Ovary (tissue), 9 donors: Measurements from ENCODE around the gene LY6G6D. TPM values are rescaled to one million over a fixed set of nuclear protein-coding genes. Genes with fewer than 3 reads are reported as not detected.
A peak's percentile ranks its signal among the peaks of the same experiment; 100 is the strongest.

ENCODE experiments used
- DNase-seq, 5 donors: peaks; one replicate each; pipeline ENCODE4 v3.0.0-alpha.2; 2019 to 2020
- H3K27ac ChIP-seq, 2 donors: fragments of 200-600 bp; one replicate each; pipeline versions ENCODE4 v1.5.1 to v1.8.0; 2019 to 2022
- H3K27me3 ChIP-seq: fragments of 200-600 bp; one replicate; pipeline ENCODE4 v1.8.0; 2022
- H3K36me3 ChIP-seq: fragments of 200-600 bp; sonication (generic); one replicate; pipeline ENCODE4 v1.5.1; 2019
- H3K4me1 ChIP-seq: one replicate; pipeline ENCODE4 v1.8.1; 2013; ENCODE audit warnings: mild to moderate bottlenecking, moderate library complexity; ENCODE audit not compliant: insufficient read depth
- H3K4me3 ChIP-seq: fragments of 200-600 bp; sonication (generic); one replicate; pipeline ENCODE4 v1.5.1; 2017
- H3K9me3 ChIP-seq, 2 donors: fragments of 200-600 bp in 1 of 2; sonication (generic) in 1 of 2; one replicate each; pipeline versions ENCODE4 v1.5.1 to v1.8.1; 2013 to 2019; ENCODE audit warnings: mild to moderate bottlenecking in 1 of 2, moderate library complexity in 1 of 2
- EP300 ChIP-seq: sonication (generic); formaldehyde crosslinking; IDR thresholded peaks from one replicate; pipeline ENCODE4 v1.6.1; 2017; ENCODE audit warnings: antibody characterized with exemption
- POLR2A ChIP-seq: fragments of 450-650 bp; IDR thresholded peaks from one replicate; pipeline ENCODE4 v1.6.1; 2017; ENCODE audit warnings: antibody characterized with exemption, mild to moderate bottlenecking, moderate library complexity
- WGBS, 3 donors: extraction: QIAGEN DNeasy Blood & Tissue Kit in 1 of 3; methylation state at CpG; one replicate each; pipeline versions ENCODE4 v1.1.5 to v1.1.7; 2013 to 2017; 5-methylcytosine and 5-hydroxymethylcytosine counted together
- intact Hi-C, 4 donors: fragments of 100-400 bp; cut with DNase I; formaldehyde crosslinking; loops; one replicate each; pipeline versions ENCODE4 v1.11.0 to v1.15.1; 2022 to 2023
- polyA plus RNA-seq, 2 donors: library from polyadenylated mRNA; stranded (reverse); fragments of 200-250 nt in 1 of 2; fragments of 350-450 nt in 1 of 2; fragmentation: Illumina TruSeq in 1 of 2; extraction: RNeasy Lipid Tissue Mini Kit (QIAGEN cat#74804) in 1 of 2; gene quantifications; one replicate each; pipeline ENCODE4 v1.2.3, GENCODE V29; 2013 to 2014
- total RNA-seq, 7 donors: library from RNA; depleted of rRNA in 2 of 7; stranded (reverse); fragments of >200 nt in 2 of 7; fragmentation: NEBNext Ultra II Directional in 3 of 7; extraction: Animal tissue kit (Norgen Biotek cat#: 25700) in 3 of 7; gene quantifications; one replicate each; pipeline versions ENCODE4 v1.1.0 to v1.2.4, GENCODE V29; 2016 to 2023
- TF ChIP-seq, protein P1 (sequence below), 3 donors: fragments of 450-650 bp in 2 of 3; fragments of 200-600 bp in 1 of 3; IDR thresholded peaks; one replicate each; pipeline versions ENCODE4 v1.5.1 to v1.8.0; 2016 to 2022; ENCODE audit warnings: antibody characterized with exemption in 3 of 3, mild to moderate bottlenecking in 1 of 3
- donor health status: DM: no; HTN: no; CAD: no; lungs with moderate emphysema.
- donor health status: DM: no; HTN: no; CAD: no.
- donor health status: Bipolar disorder and iron deficiency.
- donor health status: DM: yes; HTN: yes; CAD: no.
- donor health status: DM: no; HTN: no; CAD: no.
- donor health status: DM: yes; HTN: yes; CAD: no.

Gene LY6G6D
- total and polyA plus RNA-seq, 9 donors = not detected

DNA sequence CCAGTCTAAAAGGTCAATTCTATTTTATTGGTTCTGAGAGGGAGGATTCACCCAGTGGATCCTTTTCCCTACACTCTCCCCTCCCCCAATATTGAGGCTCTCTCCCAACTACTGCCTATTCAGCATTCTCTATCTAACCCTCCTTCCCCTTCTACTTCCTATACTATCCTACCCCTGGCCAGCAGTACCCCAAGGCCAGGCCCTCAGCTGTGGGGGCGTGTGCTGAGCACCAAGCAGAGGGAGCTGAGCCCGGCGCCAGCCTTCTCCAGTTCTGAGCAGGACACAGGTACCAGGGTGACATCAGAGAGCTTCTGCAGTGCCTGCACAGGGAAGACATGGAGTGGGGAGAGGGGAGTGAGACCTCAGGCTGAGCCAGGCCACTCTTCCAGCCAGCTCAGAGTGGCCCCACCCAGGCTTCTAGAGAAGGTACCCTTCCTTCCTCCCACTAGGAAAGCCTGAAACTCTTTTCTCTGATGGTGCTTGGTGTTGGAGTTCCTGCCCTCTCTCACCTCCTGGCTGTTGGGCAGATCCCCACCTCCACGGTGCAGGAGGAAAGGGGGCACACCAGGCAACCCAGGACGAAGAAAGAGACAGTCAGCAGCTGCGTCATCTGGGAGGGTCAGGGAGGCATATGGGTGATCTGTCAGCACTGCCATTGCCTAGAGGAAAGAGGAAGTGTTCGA, 12.0 kb downstream of the LY6G6D start:
- Histone ChIP-seq H3K4me3 (no peak overlapping the region), H3K9me3 (no peaks in the 10 kb centered on the region), H3K4me1 (peaks cover 5% of the 10 kb centered on the region), H3K27me3 (no peaks in the 10 kb centered on the region), H3K36me3 (no peaks in the 10 kb centered on the region), H3K27ac (no peak overlapping the region)
- TF ChIP-seq POLR2A = no peak
- TF ChIP-seq, protein P1, sequence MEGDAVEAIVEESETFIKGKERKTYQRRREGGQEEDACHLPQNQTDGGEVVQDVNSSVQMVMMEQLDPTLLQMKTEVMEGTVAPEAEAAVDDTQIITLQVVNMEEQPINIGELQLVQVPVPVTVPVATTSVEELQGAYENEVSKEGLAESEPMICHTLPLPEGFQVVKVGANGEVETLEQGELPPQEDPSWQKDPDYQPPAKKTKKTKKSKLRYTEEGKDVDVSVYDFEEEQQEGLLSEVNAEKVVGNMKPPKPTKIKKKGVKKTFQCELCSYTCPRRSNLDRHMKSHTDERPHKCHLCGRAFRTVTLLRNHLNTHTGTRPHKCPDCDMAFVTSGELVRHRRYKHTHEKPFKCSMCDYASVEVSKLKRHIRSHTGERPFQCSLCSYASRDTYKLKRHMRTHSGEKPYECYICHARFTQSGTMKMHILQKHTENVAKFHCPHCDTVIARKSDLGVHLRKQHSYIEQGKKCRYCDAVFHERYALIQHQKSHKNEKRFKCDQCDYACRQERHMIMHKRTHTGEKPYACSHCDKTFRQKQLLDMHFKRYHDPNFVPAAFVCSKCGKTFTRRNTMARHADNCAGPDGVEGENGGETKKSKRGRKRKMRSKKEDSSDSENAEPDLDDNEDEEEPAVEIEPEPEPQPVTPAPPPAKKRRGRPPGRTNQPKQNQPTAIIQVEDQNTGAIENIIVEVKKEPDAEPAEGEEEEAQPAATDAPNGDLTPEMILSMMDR (IDR thresholded peaks at IDR 0.05) = no peak
- TF ChIP-seq EP300 = no peak
- no peak for DNase-seq
- intact Hi-C loops = loop anchor here in 1 of 4 donors (5.0 to 10.0 kb wide), 3 partner anchors 60 to 458 kb away; partner anchors contain the start of genes AGER, CSNK2B, HSPA1B and LY6G5B
- 69 to 74% (median 73%) methylated on average over 7 of the region's 7 CpGs for whole genome bisulfite sequencing, 3 donors

DNA sequence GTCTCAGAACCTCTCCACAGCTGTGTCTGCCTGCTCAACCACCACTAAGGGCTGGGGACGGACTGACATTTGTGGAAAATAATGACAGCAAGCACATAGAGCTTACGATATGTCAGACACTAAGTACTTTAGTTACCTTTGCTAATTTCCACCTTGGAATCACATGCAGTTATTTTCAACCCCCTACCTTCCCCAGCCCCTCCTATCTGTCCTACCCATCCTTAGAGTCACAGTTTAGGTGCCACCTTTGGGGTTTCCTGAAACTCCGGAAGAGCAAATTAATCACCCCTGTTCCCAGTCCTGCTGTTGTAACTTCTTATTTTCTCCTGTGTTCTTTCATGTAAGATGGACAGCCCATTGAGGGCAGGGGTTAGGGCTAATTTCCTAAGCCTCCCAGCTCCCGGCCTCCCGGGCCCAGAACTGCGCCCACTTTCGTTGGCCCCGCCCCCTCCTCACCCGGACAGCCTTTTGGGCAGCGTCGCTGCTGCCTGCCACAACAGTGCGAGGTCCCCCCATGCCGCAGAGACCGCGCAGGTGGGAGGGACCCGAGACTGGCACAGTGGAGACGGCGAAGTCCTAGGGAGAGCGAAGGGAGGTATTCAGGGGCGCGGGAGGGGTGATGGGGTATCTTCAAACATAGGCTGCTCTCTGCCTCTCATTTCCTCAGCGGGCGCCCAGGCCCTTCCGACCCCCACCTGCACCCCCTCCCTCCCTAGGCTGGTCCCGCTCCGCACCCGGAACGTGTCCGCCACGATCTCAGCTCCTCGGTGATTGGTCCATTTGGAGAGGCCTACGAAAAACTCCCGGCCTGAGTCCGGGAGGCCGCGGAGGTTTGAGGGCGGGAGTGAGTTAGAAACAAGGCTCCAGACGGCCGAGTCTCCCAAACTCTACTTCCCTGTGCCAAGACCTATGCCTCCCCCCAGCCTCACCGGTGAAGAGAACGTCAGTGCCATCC, 12.8 kb downstream of the LY6G6D start:
- 53 to 59% (median 54%) methylated on average over 41 of the region's 41 CpGs for WGBS, 3 donors
- Histone ChIP-seq H3K36me3 (no peaks in the 10 kb centered on the region), H3K9me3 (no peaks in the 10 kb centered on the region), H3K27me3 (no peaks in the 10 kb centered on the region), H3K4me3 (peak overlapping the region; percentile 97), H3K27ac (peak overlapping the region; percentile 93 to 97), H3K4me1 (peaks cover 5% of the 10 kb centered on the region)
- intact Hi-C loops = loop anchor here in 2 of 4 donors (2.0 to 10.0 kb wide), 5 partner anchors 25 to 457 kb away; partner anchors contain the start of genes ABHD16A (in 1 of the 2), AGER (in 1 of the 2), CSNK2B (in 1 of the 2) and HSPA1B (in 1 of the 2)
- DNase-seq = peak in 3 of 5 donors; percentile 25 to 52 (median 49)
- TF ChIP-seq POLR2A = no peak
- TF ChIP-seq, protein P1 (IDR thresholded peaks at IDR 0.05) = no peak
- no peak for TF ChIP-seq EP300

- Histone ChIP-seq H3K27ac (peak within 1 kb of the TSS; percentile 93 to 97), H3K4me1 (peaks cover 6% of the 10 kb centered on the region), H3K4me3 (peak within 1 kb of the TSS; percentile 97), H3K9me3 (no peaks in the 10 kb centered on the region), H3K36me3 (no peaks in the 10 kb centered on the region), H3K27me3 (no peaks in the 10 kb centered on the region)
- intact Hi-C loops = loop anchor here in 2 of 4 donors (2.0 to 10.0 kb wide), 5 partner anchors 26 to 456 kb away; partner anchors contain the start of genes ABHD16A (in 1 of the 2), AGER (in 1 of the 2), CSNK2B (in 1 of the 2) and HSPA1B (in 1 of the 2)
- peak; percentile 38 to 62 (median 56) for DNase-seq
- TF ChIP-seq EP300 (peak; percentile 19), POLR2A (no peak)
- TF ChIP-seq, protein P1 (IDR thresholded peaks at IDR 0.05) = peak in 2 of 3 donors; percentile 73 to 83
- 7 to 10% (median 10%) methylated on average over 33 to 36 of the region's 36 CpGs for WGBS, 3 donors
Measured at GRCh38 chr6:31728767-31729514, 13.8 kb downstream of the LY6G6D start, which contains the start of gene DDAH2. Gene DDAH2, minus strand, starts transcription at chr6:31729299. Its CDS starts 138 bp downstream, at chr6:31729161.
